H9 (cell line): ENCODE results near the gene CTIF. TPM values are rescaled to one million over a fixed set of nuclear protein-coding genes. Genes with fewer than 3 reads are reported as not detected.

ENCODE experiments used
- DNase-seq: peaks from one replicate; pipeline ENCODE4 v3.0.0-alpha.2; 2017
- H2AFZ ChIP-seq: one replicate; pipeline ENCODE4 v1.6.1; 2013; ENCODE audit warnings: mild to moderate bottlenecking, low read length, control low read depth, moderate library complexity
- H2AK5ac ChIP-seq: 2 replicates; pipeline ENCODE4 v1.6.1; 2013; ENCODE audit warnings: low read length, control low read depth, mixed read lengths; ENCODE audit not compliant: insufficient read length
- H2BK120ac ChIP-seq: one replicate; pipeline ENCODE4 v1.6.1; 2013; ENCODE audit warnings: low read depth, mild to moderate bottlenecking, low read length, control low read depth, inconsistent platforms; ENCODE audit not compliant: poor library complexity, severe bottlenecking
- H2BK12ac ChIP-seq: 2 replicates; pipeline ENCODE4 v1.6.1; 2013; ENCODE audit warnings: low read length, control low read depth, mixed read lengths, low read depth; ENCODE audit not compliant: insufficient read length
- H2BK15ac ChIP-seq: 2 replicates; pipeline ENCODE4 v1.6.1; 2013; ENCODE audit warnings: low read depth, low read length, control low read depth
- H2BK20ac ChIP-seq: one replicate; pipeline ENCODE4 v1.6.1; 2013; ENCODE audit warnings: low read depth, mild to moderate bottlenecking, low read length, control low read depth, inconsistent platforms; ENCODE audit not compliant: poor library complexity, severe bottlenecking
- H2BK5ac ChIP-seq: 2 replicates; pipeline ENCODE4 v1.6.1; 2013; ENCODE audit warnings: low read length, control low read depth, mixed read lengths; ENCODE audit not compliant: insufficient read length
- H3K14ac ChIP-seq: 2 replicates; pipeline ENCODE4 v1.6.1; 2013; ENCODE audit warnings: low read length, control low read depth; ENCODE audit not compliant: insufficient read depth
- H3K18ac ChIP-seq: 2 replicates; pipeline ENCODE4 v1.6.1; 2013; ENCODE audit warnings: low read depth, mild to moderate bottlenecking, mixed read lengths, low read length, control low read depth; ENCODE audit not compliant: insufficient read length
- H3K23ac ChIP-seq: 2 replicates; pipeline ENCODE4 v1.6.1; 2013; ENCODE audit warnings: low read length, control low read depth, mixed read lengths, low read depth; ENCODE audit not compliant: insufficient read length
- H3K23me2 ChIP-seq: 2 replicates; pipeline ENCODE4 v1.6.1; 2013; ENCODE audit warnings: low read depth, mild to moderate bottlenecking, mixed read lengths, low read length, control low read depth; ENCODE audit not compliant: insufficient read length, poor library complexity, severe bottlenecking
- H3K27ac ChIP-seq: 2 replicates; pipeline ENCODE4 v1.5.1; 2013; ENCODE audit warnings: low read length, control low read depth, mixed read lengths, low read depth; ENCODE audit not compliant: insufficient read length
- H3K27me3 ChIP-seq: 2 replicates; pipeline ENCODE4 v1.6.1; 2013; ENCODE audit warnings: low read length, control low read depth, inconsistent platforms; ENCODE audit not compliant: insufficient read depth
- H3K4ac ChIP-seq: 2 replicates; pipeline ENCODE4 v1.6.1; 2013; ENCODE audit warnings: low read depth, mild to moderate bottlenecking, control low read depth, inconsistent platforms, low read length, moderate library complexity
- H3K4me1 ChIP-seq: 2 replicates; pipeline ENCODE4 v1.6.1; 2013; ENCODE audit warnings: low read length, control low read depth, inconsistent platforms; ENCODE audit not compliant: insufficient read depth
- H3K4me2 ChIP-seq: 2 replicates; pipeline ENCODE4 v1.6.1; 2013; ENCODE audit warnings: low read length, control low read depth, mixed read lengths; ENCODE audit not compliant: insufficient read length, insufficient read depth
- H3K56ac ChIP-seq: 2 replicates; pipeline ENCODE4 v1.6.1; 2013; ENCODE audit warnings: low read depth, mild to moderate bottlenecking, mixed read lengths, low read length, control low read depth; ENCODE audit not compliant: insufficient read length
- H3K79me1 ChIP-seq: 2 replicates; pipeline ENCODE4 v1.6.1; 2013; ENCODE audit warnings: low read depth, mild to moderate bottlenecking, moderate library complexity, low read length, control low read depth, inconsistent platforms; ENCODE audit not compliant: insufficient read depth, poor library complexity, severe bottlenecking
- H3K79me2 ChIP-seq: 2 replicates; pipeline ENCODE4 v1.6.1; 2013; ENCODE audit warnings: low read length, control low read depth, inconsistent platforms; ENCODE audit not compliant: insufficient read depth
- H3K9ac ChIP-seq: 2 replicates; pipeline ENCODE4 v1.6.1; 2013; ENCODE audit warnings: low read length, control low read depth, mixed read lengths; ENCODE audit not compliant: insufficient read length; ENCODE audit errors: extremely low read depth
- H3K9me3 ChIP-seq: one replicate; pipeline ENCODE4 v1.6.1; 2013; ENCODE audit warnings: low read depth, low read length, inconsistent platforms; ENCODE audit not compliant: control insufficient read depth
- H3T11ph ChIP-seq: one replicate; pipeline ENCODE4 v1.6.1; 2013; ENCODE audit warnings: mild to moderate bottlenecking, low read length, control low read depth, inconsistent platforms
- H4K20me1 ChIP-seq: one replicate; pipeline ENCODE4 v1.6.1; 2013; ENCODE audit not compliant: control insufficient read depth, insufficient read length, insufficient read depth
- H4K5ac ChIP-seq: 2 replicates; pipeline ENCODE4 v1.6.1; 2013; ENCODE audit warnings: low read depth, mild to moderate bottlenecking, mixed read lengths, low read length, control low read depth; ENCODE audit not compliant: insufficient read length
- H4K8ac ChIP-seq: replicated peaks from 2 replicates; pipeline ENCODE4 v1.6.1; 2013; ENCODE audit warnings: low read length, control low read depth, mixed read lengths, low read depth; ENCODE audit not compliant: insufficient read length
- H4K91ac ChIP-seq: 2 replicates; pipeline ENCODE4 v1.6.1; 2013; ENCODE audit warnings: low read depth, mild to moderate bottlenecking, moderate library complexity, mixed read lengths, low read length, control low read depth; ENCODE audit not compliant: insufficient read length
- H3K27ac Mint-ChIP-seq, 3 experiments: 2 replicates in 2 of 3; 3 replicates in 1 of 3; pipeline ENCODE4 v1.8.0; 2020 to 2021; ENCODE audit warnings: mixed read lengths in 3 of 3, mild to moderate bottlenecking in 1 of 3, moderate library complexity in 1 of 3
- H3K27me3 Mint-ChIP-seq: 2 replicates; pipeline ENCODE4 v1.8.0; 2021; ENCODE audit warnings: low read depth, mild to moderate bottlenecking, moderate library complexity, mixed read lengths
- H3K36me3 Mint-ChIP-seq, 3 experiments: 2 replicates in 2 of 3; 3 replicates in 1 of 3; pipeline ENCODE4 v1.8.0; 2020 to 2021; ENCODE audit warnings: low read depth in 3 of 3, mixed read lengths in 3 of 3; ENCODE audit not compliant: insufficient read depth in 1 of 3
- H3K4me1 Mint-ChIP-seq, 2 experiments: 2 replicates each; pipeline ENCODE4 v1.8.0; 2020; ENCODE audit warnings: mixed read lengths in 2 of 2
- H3K4me3 Mint-ChIP-seq, 2 experiments: 2 replicates in 1 of 2; 3 replicates in 1 of 2; pipeline ENCODE4 v1.8.0; 2020 to 2021; ENCODE audit warnings: mild to moderate bottlenecking in 2 of 2, mixed read lengths in 2 of 2, moderate library complexity in 1 of 2
- H3K9me3 Mint-ChIP-seq, 2 experiments: 2 replicates in 1 of 2; 3 replicates in 1 of 2; pipeline ENCODE4 v1.8.0; 2020; ENCODE audit warnings: mild to moderate bottlenecking in 2 of 2, mixed read lengths in 2 of 2, moderate library complexity in 1 of 2
- WGBS: extraction: QIAGEN DNeasy Blood & Tissue Kit; methylation state at CpG from one replicate; pipeline ENCODE4 v1.1.7; 2013; ENCODE audit warnings: missing lambda C conversion rate, low lambda C conversion rate, mixed read lengths; ENCODE audit not compliant: insufficient read length; ENCODE audit errors: extremely low coverage; 5-methylcytosine and 5-hydroxymethylcytosine counted together
- total RNA-seq: library from RNA; stranded (reverse); gene quantifications from 2 replicates; pipeline ENCODE4 v1.2.1, GENCODE V29; 2021
- TF ChIP-seq, protein P1 (sequence below): fragments of 200-600 bp; sonication (generic); conservative IDR thresholded peaks from 3 replicates; pipeline ENCODE4 v1.8.0; 2021; ENCODE audit warnings: antibody characterized with exemption, mild to moderate bottlenecking

The CTIF gene
- total RNA-seq, 1 experiment from 2014 or later: 15.8 TPM

DNA sequence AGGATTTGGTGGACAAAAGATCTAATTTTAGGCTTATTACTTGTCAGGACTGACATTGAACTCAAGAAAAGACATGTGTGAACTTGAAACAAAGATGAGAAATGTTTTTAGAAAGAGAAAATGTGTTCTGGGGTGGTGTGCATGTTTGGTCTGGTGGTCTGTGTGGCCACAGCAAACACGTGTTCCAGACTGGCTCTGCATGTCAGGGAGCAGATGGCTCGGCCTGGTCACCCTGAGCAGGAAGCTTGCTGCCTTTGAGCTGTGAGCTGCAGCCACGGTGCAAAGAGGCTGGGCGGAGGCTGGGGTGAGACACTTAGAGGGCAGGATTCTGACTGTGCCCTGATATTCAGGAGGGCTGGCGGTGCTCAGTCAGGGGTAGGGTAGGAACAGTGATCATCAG lies 186.1 kb downstream of the CTIF start:
- Histone ChIP-seq H2BK120ac (no peak overlapping the region), H3K4me2 (no peak overlapping the region), H2BK12ac (no peak overlapping the region), H2AK5ac (no peak overlapping the region), H3K14ac (no peak overlapping the region), H2BK5ac (no peak overlapping the region), H3T11ph (no peak overlapping the region), H3K79me2 (no peaks in the 10 kb centered on the region), H3K9me3 (no peaks in the 10 kb centered on the region), H2AFZ (no peak overlapping the region), H2BK15ac (no peak overlapping the region), H3K18ac (no peak overlapping the region), H3K79me1 (no peaks in the 10 kb centered on the region), H3K9ac (no peak overlapping the region), H4K8ac (no peak overlapping the region), H3K56ac (no peak overlapping the region), H3K27ac (no peak overlapping the region), H4K5ac (no peak overlapping the region), H3K4me1 (no peaks in the 10 kb centered on the region), H4K91ac (no peak overlapping the region), H3K4ac (no peak overlapping the region), H4K20me1 (no peaks in the 10 kb centered on the region), H2BK20ac (no peak overlapping the region), H3K23ac (no peak overlapping the region), H3K23me2 (no peaks in the 10 kb centered on the region), H3K27me3 (no peaks in the 10 kb centered on the region)
- peaks cover 9 to 11% of the 10 kb centered on the region in 2 experiments for H3K4me1 Mint-ChIP-seq
- H3K4me3 Mint-ChIP-seq: no peak overlapping the region
- no peaks in the 10 kb centered on the region; a peak in 1 of 7 replicates for H3K36me3 Mint-ChIP-seq
- no peaks in the 10 kb centered on the region for H3K9me3 Mint-ChIP-seq
- TF ChIP-seq, protein P1, sequence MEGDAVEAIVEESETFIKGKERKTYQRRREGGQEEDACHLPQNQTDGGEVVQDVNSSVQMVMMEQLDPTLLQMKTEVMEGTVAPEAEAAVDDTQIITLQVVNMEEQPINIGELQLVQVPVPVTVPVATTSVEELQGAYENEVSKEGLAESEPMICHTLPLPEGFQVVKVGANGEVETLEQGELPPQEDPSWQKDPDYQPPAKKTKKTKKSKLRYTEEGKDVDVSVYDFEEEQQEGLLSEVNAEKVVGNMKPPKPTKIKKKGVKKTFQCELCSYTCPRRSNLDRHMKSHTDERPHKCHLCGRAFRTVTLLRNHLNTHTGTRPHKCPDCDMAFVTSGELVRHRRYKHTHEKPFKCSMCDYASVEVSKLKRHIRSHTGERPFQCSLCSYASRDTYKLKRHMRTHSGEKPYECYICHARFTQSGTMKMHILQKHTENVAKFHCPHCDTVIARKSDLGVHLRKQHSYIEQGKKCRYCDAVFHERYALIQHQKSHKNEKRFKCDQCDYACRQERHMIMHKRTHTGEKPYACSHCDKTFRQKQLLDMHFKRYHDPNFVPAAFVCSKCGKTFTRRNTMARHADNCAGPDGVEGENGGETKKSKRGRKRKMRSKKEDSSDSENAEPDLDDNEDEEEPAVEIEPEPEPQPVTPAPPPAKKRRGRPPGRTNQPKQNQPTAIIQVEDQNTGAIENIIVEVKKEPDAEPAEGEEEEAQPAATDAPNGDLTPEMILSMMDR: no peak
- no peaks in the 10 kb centered on the region for H3K27me3 Mint-ChIP-seq
- no peak overlapping the region for H3K27ac Mint-ChIP-seq
- WGBS: no CpG with 5 or more reads among the region's 5 CpGs
- no peak for DNase-seq
